CD4-positive, alpha-beta T cell treated with Interleukin-6 at 100 ng/mL for 8 hours (primary cell): ENCODE data around the gene NPSR1.

Experiments used
- DNase-seq: peaks from one replicate; pipeline ENCODE4 v3.0.0-alpha.2; 2020; ENCODE audit warnings: mixed read lengths, low spot score

NPSR1 gene

DNA sequence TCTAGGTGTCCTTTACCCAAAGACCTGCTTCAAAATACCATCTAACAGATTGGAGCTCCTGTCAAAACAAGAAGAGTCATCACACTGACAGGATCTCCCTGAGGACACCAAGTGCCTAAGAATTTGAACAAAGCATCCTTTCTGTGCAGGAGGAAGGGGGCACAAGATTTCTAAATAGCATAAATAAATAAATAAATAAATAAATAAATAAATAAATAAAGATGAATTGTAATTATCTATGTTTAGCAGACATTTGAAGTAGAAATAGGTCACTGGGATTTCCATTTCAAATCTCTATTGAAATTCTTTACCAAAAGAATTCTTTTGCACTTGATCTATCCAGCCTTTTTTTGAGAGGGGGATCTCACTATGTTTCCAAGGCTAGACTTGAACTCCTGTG lies 65.3 kb downstream of the NPSR1 start:
- DNase-seq = no peak

DNA sequence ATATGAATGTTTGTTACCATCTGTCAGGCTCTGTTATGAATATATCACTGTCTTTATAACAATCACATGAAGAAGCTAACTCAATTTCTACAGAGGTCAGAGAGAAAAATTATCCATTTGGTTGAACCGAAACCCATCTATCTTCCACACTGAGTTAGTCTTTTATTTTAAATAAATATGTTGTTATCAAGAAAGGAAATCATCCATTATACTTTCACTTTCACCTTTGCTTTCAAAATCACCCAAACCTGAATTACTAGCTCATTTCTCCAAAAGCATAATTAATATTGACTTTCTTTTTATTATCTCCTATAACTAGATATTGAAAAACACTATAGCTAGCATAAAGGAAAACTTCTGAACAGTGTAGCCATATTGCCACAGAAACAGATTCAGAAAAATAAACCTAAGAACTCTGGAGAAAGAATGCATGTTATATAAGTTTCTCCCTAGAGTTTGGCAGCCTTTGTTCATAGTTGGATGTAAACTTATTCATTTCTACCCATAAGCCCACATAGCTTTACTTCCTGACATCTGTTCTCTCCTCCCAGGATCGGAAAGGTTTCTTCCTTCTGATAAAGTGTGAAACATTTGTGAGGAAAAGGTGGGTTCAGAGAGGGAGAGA lies 66.0 kb downstream of the NPSR1 start:
- DNase-seq = no peak

DNA sequence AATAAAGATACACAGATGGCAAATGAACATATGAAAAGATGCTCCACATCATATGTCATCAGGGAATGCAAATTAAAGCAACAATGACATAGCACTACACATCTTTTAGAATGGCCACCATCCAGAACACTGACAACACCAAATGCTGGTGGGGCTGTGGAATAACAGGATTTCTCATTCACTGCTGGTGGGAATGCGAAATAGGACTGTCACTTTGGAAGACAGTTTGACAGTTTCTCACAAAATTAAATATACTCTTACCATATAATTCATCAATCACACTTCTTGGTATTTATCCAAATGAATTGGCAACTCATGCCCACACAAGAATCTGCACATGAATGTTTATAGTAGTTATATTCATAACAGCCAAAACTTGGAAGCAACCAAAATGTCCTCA lies 68.2 kb downstream of the NPSR1 start:
- DNase-seq = no peak

DNA sequence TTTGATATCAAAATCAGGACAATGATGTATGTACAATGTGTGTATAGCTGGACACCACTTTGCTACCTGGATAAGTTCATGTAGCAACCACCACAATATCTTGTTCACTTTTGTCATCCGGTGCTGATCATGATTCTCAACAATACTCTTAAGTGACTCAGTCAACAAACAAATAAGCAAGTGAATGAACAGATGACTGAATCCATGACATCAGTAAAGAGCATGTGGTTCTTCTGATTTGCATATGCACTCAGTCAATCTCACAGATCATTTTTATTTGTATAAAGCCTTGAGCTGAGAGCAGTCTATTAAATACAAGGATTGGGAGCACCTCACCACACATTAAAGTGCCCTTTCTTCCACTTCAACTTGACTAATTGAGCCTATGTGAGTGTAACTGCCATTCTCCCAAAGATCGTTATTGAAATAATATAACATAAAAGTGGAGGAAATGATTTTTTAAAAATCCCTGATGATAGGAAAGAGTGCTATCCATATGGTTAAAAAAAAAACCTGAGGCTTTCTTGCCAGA lies 69.5 kb downstream of the NPSR1 start:
- DNase-seq = no peak

DNA sequence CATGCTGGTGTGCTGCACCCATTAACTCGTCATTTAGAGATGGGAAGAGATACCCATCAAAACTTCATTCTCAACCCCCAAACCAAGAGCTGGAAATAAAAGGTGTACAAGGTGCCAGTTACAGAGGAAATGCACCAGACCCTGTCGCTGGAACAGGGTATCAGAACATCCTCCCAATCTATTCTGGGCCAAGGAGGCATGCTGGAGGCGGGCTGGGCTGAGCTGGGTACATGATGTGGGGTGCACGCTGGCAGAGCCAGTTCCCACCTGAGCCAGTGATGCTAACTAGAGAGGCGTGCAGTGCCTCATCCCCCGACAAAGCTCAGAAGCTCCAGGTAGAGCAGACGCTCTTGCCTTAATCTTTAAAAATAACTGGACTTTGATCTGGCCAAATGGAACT lies 70.1 kb downstream of the NPSR1 start:
- DNase-seq = no peak

DNA sequence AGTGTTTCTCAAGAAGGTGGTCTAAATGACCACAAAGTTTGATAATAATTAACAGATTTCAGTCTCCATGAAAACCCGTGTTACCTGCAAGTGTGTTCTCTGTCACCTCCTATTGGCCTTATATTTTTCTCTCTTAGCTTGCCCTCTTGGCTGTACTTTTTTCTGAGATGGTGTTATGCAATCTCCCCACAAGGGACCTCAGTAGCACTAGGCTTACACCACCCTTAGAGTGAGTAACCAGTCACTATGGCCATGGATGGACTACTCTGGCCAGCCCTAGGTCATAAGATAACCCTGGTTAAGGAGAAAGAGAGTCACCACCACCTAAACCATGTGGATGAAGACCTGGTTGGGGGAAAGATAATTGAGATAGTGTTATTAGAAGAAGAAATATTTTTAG lies 76.8 kb downstream of the NPSR1 start:
- DNase-seq = no peak

DNA sequence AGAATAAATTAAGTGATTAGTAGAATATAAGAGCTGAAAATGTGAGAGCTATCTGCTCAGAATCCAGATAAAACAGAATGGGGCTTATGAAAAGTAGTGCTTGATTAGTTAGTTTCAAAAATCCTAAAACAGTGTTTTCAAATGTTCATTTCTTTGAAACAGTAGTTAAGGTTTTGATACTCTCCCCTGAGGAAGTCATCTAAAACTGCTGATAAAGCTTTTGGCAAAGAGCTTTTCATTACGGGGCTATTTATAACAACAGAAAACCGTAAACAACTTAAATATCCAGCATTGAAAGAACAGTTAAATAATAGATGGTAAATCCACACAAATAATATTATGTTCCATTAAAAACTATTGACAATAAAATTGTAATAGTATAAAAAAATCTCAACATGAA lies 77.5 kb downstream of the NPSR1 start:
- no peak for DNase-seq

DNA sequence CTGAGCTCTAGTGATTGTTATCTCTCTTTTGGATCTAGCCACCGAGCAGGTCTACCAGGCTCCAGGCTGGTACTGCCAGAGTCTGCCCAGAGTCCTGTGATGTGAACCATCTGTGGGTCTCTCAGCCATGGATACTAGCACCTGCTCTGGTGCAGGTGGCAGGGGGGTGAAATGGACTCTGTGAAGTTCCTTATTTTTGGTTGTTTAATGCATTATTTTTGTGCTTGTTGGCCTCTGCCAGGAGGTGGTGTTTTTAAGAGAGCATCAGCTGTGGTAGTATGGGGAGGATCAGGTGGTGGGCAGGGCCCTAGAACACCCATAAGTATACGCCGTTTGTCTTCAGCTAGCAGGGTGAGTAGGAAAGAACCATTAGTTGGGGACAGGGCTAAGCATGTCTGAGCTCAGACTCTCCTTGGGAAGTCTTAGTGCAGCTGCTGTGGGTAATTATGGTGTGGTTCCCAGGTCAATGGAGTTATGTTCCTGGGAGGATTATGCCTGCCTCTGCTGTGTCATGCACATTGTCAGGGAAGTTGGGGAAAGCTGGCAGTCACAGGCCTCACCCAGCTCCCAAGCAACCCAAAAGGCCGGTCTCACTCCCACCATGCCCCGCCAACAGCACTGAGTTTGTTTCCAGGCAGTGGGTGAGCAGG lies 81.8 kb downstream of the NPSR1 start:
- no peak for DNase-seq

DNA sequence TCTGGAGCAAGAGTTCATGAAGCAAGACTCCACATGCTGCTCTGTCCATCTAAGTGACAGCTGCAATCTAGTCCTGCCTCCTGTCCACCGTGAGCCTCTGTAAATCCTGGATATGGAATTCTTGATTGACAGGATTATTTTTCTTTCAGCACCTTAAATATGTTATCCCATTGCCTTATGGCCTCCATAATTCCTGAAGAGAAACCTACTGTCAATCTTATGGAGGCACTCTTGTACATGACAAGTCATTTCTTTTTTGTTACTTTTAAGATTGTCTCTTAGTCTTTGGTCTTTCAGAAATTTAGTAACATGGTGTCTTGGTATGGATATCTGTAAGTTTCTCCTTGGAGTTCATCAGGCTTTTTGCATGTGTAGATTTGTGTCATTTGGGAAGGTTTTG lies 82.8 kb downstream of the NPSR1 start:
- no peak for DNase-seq

DNA sequence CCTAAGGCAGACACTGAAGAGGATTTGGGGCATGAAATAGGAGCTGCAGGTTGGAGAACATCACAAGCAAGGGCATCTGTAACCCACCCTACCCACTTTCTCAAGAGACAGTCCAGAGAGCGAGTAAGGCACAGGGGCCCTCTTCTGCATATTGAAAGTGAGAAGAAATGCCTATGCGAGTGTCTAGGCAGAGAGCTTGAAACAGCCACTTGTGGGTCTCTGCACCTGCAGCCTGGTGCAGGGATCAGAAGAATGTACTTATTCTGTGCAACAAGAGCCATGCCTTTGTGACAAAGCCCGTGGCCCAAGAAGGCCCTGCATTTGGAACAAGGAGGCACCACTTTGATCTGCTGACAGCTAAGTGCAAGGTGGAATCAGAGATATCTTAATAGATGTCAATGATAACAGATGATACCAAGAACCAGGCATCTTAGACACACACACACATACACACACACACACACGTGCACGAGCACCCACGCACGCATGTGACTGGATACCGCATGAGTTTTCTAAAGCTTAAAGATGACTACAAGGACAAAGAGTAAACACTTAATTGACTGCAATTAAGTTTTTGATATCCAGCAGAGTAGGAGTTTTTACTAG lies 89.3 kb downstream of the NPSR1 start:
- no peak for DNase-seq

DNA sequence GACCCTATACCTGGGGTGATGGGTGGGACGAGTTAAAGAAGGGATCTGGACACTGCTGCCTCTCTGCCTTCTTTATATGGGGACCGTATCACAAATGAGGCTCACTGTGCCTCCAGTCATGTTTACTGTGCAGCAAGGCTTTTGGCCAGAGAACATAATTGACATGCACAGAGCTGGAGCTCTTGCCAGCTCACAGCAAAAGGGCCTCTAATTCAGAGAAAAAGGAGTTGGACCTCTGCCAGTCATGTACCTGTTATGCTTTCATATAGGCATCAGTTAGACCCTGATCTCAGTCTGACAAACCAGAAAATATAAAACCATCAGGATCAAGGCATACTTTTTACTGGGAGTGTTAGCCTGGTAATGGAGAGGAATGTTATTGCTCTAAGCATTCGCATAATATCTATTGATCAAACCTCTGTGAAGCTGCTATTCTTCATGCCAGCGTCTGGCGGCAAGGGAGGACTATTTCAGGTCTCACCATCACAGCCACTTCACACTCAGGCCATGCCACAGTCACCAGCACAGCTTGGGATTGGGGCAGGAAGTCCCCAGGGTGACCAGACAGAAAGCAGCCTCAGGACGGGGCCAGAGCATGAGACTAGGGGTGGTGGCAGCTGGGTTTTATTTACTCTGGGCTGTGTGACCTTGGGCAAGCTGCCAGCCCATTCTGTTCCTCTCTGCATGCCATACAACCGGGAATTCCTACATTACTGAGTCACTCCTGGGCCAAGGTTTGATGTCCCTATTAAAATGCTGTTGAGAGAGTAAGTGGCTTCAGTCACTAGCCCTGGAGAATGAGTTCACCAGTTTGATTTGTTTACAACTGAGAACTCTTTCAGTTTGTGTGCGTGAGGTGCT lies 90.1 kb downstream of the NPSR1 start:
- no peak for DNase-seq

DNA sequence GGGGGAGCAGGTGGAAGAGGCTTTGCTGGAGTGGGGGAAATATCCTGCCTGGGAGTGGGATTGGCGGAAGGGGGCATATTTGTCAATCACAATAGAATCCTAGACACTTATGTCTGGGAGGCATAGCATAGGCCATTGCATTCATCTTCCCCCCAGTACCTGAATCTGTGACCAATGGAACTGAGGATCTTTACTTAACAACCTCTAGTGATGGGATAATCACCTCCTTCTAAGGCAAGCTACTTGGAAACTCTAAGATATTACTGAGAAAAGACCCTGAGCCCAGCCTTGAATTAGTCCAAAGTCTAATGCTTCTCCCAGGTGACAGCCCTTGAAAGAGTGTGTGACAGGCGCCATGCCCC lies 90.7 kb downstream of the NPSR1 start:
- no peak for DNase-seq

DNA sequence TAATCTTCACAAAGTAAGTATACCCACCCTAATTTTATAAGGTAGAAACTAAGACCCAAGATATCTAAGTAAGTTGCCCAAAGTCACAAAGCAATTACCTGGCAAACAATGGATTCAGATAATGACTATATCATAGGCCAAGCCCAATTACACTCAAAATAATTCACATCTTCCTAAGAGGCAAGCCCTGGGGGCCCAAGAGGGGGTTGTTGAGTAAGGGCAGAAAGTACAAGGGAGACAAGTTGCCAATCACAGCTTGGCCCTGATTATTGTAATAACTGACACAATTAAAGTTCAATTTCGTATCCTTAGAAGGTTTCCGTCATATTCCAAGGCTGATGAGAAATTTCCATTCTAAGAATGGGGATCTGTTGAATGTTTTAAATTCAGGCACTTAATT lies 91.4 kb downstream of the NPSR1 start:
- DNase-seq = no peak

DNA sequence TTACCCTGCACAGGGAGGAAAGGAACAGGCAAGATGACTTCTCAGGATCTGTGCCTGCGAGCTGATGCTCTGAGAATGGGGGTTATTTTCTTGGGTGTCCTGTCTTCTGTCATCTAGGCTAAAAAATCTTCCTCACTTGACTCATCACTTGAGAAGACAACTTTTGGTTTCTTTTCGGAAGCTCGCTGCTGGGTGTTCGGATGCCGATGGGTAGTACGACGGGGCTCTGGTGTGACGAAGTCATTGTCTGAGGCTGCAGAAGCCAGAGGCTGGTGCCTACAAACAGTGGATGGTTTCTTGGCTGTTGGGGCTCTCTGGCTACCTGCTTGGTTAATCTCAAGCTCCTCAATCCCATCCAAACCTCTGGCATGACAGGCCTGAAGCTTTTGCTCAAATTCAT lies 92.2 kb downstream of the NPSR1 start:
- DNase-seq = no peak

DNA sequence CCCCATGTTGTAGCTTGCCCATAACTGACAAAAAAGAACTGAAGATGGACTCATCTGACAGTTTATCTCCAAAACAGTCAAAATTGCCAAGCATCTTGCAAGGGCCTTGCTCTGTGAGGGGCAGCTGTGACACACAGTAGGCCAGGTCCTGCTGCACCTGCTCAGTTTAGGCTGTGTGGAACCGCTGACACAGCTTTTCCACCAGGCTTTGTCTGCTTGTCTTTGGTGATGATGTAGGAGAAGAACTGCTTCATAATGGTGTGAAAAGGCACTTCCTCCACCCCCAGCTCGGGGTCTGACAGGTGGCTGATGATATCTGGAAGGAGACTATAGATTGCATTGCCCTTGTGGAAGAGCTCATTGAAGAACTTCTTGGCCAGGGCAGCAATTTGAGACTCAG lies 92.6 kb downstream of the NPSR1 start:
- DNase-seq = no peak

DNA sequence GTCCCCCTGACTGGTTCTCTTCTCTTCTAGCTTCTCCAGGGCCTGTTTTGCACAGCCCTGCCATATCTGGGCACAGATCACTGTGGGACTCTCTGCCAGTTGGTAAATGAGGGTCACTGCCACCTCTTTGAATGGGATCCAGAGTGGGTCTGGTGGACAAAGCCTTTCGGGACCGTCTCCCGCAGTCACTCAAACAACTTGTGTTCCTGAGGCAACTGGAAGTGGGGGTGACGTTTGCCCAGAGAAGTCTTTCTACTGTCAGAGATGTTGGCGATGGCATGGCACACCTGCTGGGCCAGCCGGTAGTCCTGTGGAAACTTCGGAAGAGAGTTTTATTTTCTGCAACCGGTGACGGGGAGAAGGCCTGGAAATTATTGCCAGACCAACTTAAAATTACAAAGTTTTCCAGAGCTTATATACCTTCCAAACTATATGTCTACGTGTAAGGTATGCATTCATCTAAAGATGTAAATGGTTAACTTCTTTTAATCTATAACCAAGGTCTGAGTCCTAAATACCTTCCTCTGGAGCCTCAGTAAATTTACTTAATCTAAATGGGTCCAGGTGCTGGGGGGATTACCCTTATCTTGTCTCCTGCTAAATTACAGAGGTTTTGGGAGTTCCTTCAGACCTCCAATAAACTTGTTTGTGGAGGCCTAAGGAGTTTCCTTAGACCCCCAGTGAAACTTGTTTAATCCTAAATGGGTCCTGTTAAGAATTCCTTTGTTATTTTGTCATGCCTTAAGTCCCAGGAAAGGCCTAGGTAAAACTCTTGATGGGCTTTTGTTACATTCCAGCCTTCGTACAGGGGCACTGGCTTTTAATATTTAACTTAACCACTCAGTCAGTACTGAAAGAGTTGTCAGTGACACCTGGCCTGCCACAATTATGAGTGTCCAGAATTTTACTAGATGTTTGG lies 94.0 kb downstream of the NPSR1 start:
- DNase-seq = no peak

DNA sequence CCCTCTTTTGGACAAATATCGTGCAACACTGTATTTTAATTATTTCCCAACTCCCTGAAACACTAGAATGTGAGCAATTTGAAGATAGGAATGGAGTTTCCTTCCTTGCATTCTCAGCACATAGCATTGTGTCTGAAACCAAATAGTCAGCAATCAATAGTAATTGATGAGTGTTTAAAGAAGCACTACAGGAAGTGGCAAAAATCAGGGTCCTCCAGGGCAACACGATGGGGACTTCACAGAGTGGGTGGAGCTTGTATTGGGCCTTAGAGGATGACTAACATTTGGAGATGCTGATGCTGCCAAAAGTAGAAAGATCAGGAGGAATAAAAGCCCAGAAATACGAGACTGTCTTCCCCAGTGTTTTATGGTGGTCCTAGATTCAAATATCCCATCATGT lies 94.9 kb downstream of the NPSR1 start:
- DNase-seq = no peak

DNA sequence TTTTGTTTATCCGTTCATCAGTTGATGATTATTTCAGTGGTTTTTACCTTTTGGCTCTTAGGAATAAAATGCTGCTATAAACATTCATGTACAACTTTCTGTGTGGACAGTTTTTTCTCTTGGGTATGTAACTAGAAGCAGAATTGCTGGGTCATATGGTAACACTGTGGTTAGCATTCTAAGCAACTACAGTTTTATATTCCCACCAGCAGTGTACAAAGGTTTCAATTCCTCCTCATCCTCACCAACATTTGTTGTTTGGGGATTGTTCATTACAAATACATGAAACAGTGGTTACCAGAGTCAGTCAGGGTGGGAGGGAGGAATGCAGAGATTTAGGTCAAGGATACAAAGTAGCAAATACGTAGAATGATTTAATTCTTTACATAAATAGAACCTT lies 97.0 kb downstream of the NPSR1 start:
- no peak for DNase-seq

DNA sequence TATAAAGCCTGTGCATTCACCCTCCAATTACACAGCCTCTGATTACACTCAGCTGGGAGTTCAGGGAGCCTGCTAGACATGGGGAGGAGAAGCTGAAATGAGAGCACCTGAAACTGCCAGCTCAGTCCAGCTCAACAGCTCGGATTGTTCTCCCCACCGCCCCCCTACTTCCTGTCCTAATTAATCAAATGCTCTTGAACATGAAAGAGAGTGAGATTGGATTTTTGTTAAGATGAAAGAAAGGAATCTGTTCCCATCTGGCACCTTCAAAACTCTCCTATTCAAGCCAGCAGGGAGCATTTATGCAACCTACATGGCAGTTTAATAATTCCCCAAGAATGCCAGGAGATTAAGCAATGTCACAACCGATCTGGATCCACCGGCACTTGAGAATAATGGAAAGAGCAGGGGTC lies 98.0 kb downstream of the NPSR1 start:
- no peak for DNase-seq

DNA sequence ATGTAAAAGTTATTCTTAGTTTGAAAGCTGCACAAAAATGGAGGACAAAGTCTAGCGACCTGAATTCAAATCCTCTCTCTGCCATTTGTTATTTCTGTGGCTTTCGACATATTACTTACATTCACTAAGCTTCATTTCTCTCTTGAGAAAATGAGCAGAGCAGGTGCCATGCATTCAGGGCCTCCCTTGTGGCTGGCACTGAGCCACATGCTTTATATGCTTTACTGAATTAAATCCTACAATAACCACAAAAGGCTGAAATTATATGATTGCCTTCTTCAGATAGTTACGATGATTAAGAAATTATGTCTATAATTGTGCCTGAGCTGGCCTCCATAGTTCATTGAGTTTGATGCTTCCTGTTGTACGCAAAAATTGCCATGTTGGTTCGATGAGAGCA lies 98.7 kb downstream of the NPSR1 start:
- DNase-seq = no peak

DNA sequence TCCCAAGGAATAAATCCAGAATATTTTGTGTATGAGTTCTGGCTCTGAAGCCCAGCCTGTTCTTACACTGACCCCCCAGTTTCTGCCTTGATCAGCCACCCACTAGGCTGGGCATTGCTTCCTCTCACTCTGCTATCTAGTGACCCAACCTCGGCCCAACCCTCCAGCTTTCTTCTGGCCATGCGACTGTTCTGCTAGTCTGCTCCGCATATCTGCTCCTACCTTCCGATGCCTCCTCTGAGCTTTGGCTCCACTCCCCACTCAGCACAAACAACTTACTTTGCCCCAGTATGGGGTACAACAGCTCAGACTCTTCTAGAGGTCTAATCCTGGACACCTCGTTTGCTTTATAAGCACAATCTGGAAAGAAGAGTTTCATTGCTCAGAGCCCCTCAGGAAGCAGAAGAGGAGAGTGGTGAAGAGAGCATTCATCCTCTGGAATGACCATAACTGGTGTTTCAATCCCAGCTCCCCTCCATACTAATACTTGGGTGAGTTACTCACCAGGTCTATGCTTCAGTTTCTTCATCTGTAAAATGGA lies 99.6 kb downstream of the NPSR1 start:
- no peak for DNase-seq
